DMS 273 treated with DMSO at 0.1 percent for 48 hours (cell line): ENCODE measurements around the gene MASP1.

Source experiments
- DNase-seq: peaks from one replicate; lab custom pipeline; 2025; lab: John Stamatoyannopoulos, UW

MASP1 gene

GRCh38 chr3:187186801-187187421, 104.6 kb downstream of the MASP1 start:
- no peak for DNase-seq

DNA sequence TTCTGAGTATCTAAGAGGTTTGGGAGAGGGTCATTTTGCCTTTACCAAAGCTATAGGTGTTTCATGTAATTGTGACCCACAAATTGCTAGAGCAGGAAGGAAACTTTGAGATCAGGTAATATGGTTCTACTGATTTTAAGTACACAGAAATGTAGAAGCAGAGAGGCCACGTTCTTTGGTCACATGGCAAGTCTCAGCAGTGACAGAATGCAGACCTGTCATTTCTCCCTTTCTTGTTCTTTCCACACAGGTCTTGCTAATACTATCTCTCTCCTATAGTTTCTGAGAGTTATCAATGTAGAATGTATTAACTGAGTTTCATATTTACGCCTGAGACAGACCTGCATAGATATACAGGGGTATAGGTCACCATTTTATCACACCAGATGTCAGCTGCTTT, 105.2 kb downstream of the MASP1 start:
- DNase-seq: no peak

- DNase-seq: no peak
These were observed 105.8 kb downstream of the MASP1 start for GRCh38 chr3:187185759-187186158.
